OCI-LY1 (cell line): ENCODE data around the gene ZP4.

ENCODE experiments used
- H2AFZ ChIP-seq: fragments of 200-600 bp; sonication (generic), shearing (Covaris generic); 2 replicates; pipeline ENCODE4 v1.6.0; 2014; ENCODE audit warnings: antibody characterized with exemption, mild to moderate bottlenecking, low read length
- H3F3A ChIP-seq: fragments of 200-600 bp; sonication (generic), shearing (Covaris generic); 2 replicates; pipeline ENCODE4 v1.6.0; 2014; ENCODE audit warnings: mild to moderate bottlenecking, antibody characterized with exemption, low read length, moderate library complexity; ENCODE audit not compliant: insufficient read depth
- H3K27ac ChIP-seq: fragments of 200-600 bp; sonication (generic); 2 replicates; pipeline ENCODE4 v1.5.1; 2014; ENCODE audit warnings: low read length, mixed run types, mild to moderate bottlenecking, low read depth; ENCODE audit not compliant: poor library complexity, severe bottlenecking
- H3K27me3 ChIP-seq: fragments of 200-600 bp; sonication (generic); 2 replicates; pipeline ENCODE4 v1.6.0; 2014; ENCODE audit warnings: antibody characterized with exemption, mild to moderate bottlenecking, low read length, moderate library complexity; ENCODE audit not compliant: insufficient read depth
- H3K36me3 ChIP-seq: fragments of 200-600 bp; sonication (generic); 2 replicates; pipeline ENCODE4 v1.6.1; 2014; ENCODE audit warnings: mild to moderate bottlenecking, antibody characterized with exemption, low read length, moderate library complexity, mixed read lengths; ENCODE audit not compliant: insufficient read depth
- H3K4me1 ChIP-seq: fragments of 200-600 bp; sonication (generic); 2 replicates; pipeline ENCODE4 v1.5.1; 2014; ENCODE audit warnings: mild to moderate bottlenecking, low read length, moderate library complexity; ENCODE audit not compliant: insufficient read depth, severe bottlenecking
- H3K4me2 ChIP-seq: fragments of 200-600 bp; sonication (generic), shearing (Covaris generic); 2 replicates; pipeline ENCODE4 v1.6.1; 2014; ENCODE audit warnings: low read length
- H3K4me3 ChIP-seq: fragments of 200-600 bp; sonication (generic); 2 replicates; pipeline ENCODE4 v1.5.1; 2014; ENCODE audit warnings: low read length, low read depth, mild to moderate bottlenecking, mixed read lengths; ENCODE audit not compliant: poor library complexity, severe bottlenecking
- H3K79me2 ChIP-seq: fragments of 200-600 bp; shearing (Covaris generic); 2 replicates; pipeline ENCODE4 v1.6.1; 2016; ENCODE audit warnings: mixed run types, low read length, mixed read lengths; ENCODE audit not compliant: insufficient read depth
- H3K9ac ChIP-seq: fragments of 200-600 bp; sonication (generic), shearing (Covaris generic); 2 replicates; pipeline ENCODE4 v1.6.1; 2014; ENCODE audit warnings: mild to moderate bottlenecking, low read length, mixed read lengths
- H3K9me2 ChIP-seq: fragments of 200-600 bp; sonication (generic), shearing (Covaris generic); 2 replicates; pipeline ENCODE4 v1.6.1; 2014; ENCODE audit warnings: low read depth, mild to moderate bottlenecking, low read length, mixed read lengths
- H3K9me3 ChIP-seq: fragments of 200-600 bp; shearing (Covaris generic); 2 replicates; pipeline ENCODE4 v1.6.1; 2014; ENCODE audit warnings: low read length, mixed read lengths
- H4K20me1 ChIP-seq: fragments of 200-600 bp; sonication (generic), shearing (Covaris generic); 2 replicates; pipeline ENCODE4 v1.6.0; 2016; ENCODE audit warnings: mild to moderate bottlenecking, low read length; ENCODE audit not compliant: insufficient read depth
- EZH2 ChIP-seq: fragments of 200-600 bp; sonication (generic), shearing (Covaris generic); IDR thresholded peaks from 2 replicates; pipeline ENCODE4 v1.8.0; 2017; ENCODE audit warnings: borderline replicate concordance, mixed run types, mild to moderate bottlenecking, antibody characterized with exemption, low read length, moderate library complexity, mixed read lengths
- TF ChIP-seq, protein P1 (sequence below): fragments of 200-600 bp; sonication (generic), shearing (Covaris generic); IDR thresholded peaks from 2 replicates; pipeline ENCODE4 v1.5.1; 2017; ENCODE audit warnings: mild to moderate bottlenecking, antibody characterized with exemption, low read length, moderate library complexity, mixed read lengths

Gene ZP4

DNA sequence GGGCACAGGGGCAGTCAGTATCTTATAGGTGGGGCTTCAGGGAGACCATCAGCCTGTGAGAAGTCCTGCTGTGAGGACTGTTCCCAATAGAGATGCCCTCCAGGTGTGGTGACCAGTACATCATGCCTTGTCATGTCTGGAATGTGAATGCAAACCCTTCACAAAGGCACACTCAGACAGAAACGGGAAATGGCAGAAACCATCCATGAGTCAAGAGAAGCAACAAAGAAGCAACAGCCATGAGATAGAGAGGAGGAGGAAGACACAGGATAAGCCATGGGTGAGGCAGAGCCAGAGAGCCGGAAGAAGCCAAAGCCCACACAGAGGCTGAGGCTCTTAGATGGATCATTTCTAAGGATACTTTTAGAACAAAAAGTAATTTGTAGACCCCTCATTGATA, 20.1 kb upstream of the ZP4 start:
- Histone ChIP-seq H3K27me3 (no peaks in the 10 kb centered on the region), H3K9me3 (no peaks in the 10 kb centered on the region), H3F3A (no peaks in the 10 kb centered on the region), H3K4me1 (no peaks in the 10 kb centered on the region), H3K4me3 (no peak overlapping the region), H3K27ac (no peak overlapping the region), H3K9me2 (no peaks in the 10 kb centered on the region), H4K20me1 (no peaks in the 10 kb centered on the region), H3K4me2 (no peak overlapping the region), H3K9ac (no peak overlapping the region), H3K79me2 (no peaks in the 10 kb centered on the region), H2AFZ (no peak overlapping the region), H3K36me3 (no peaks in the 10 kb centered on the region)
- TF ChIP-seq EZH2, result no peak
- TF ChIP-seq, protein P1, sequence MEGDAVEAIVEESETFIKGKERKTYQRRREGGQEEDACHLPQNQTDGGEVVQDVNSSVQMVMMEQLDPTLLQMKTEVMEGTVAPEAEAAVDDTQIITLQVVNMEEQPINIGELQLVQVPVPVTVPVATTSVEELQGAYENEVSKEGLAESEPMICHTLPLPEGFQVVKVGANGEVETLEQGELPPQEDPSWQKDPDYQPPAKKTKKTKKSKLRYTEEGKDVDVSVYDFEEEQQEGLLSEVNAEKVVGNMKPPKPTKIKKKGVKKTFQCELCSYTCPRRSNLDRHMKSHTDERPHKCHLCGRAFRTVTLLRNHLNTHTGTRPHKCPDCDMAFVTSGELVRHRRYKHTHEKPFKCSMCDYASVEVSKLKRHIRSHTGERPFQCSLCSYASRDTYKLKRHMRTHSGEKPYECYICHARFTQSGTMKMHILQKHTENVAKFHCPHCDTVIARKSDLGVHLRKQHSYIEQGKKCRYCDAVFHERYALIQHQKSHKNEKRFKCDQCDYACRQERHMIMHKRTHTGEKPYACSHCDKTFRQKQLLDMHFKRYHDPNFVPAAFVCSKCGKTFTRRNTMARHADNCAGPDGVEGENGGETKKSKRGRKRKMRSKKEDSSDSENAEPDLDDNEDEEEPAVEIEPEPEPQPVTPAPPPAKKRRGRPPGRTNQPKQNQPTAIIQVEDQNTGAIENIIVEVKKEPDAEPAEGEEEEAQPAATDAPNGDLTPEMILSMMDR, result no peak

GRCh38 chr1:237903961-237904360, 13.2 kb upstream of the ZP4 start:
- Histone ChIP-seq H3K9me2 (no peaks in the 10 kb centered on the region), H3F3A (no peaks in the 10 kb centered on the region), H4K20me1 (no peaks in the 10 kb centered on the region), H3K4me3 (no peak overlapping the region), H3K9ac (no peak overlapping the region), H3K36me3 (no peaks in the 10 kb centered on the region), H3K27ac (no peak overlapping the region), H3K9me3 (no peaks in the 10 kb centered on the region), H3K27me3 (no peaks in the 10 kb centered on the region), H3K4me2 (no peak overlapping the region), H3K79me2 (no peaks in the 10 kb centered on the region), H2AFZ (no peak overlapping the region), H3K4me1 (no peaks in the 10 kb centered on the region)
- no peak for TF ChIP-seq EZH2
- TF ChIP-seq, protein P1, result no peak

- Histone ChIP-seq H3K9ac (no peak overlapping the region), H3F3A (no peaks in the 10 kb centered on the region), H3K4me2 (no peak overlapping the region), H3K27ac (no peak overlapping the region), H3K9me3 (no peaks in the 10 kb centered on the region), H3K4me3 (no peak overlapping the region), H3K9me2 (no peaks in the 10 kb centered on the region), H4K20me1 (no peaks in the 10 kb centered on the region), H3K79me2 (no peaks in the 10 kb centered on the region), H3K27me3 (no peaks in the 10 kb centered on the region), H3K36me3 (no peaks in the 10 kb centered on the region), H2AFZ (no peak overlapping the region), H3K4me1 (no peaks in the 10 kb centered on the region)
- TF ChIP-seq, protein P1, result no peak
- no peak for TF ChIP-seq EZH2
These were observed 12.4 kb upstream of the ZP4 start for GRCh38 chr1:237902960-237903743.
